ENCODE results near the gene GFY. TPM values are rescaled to one million over a fixed set of nuclear protein-coding genes. Genes with fewer than 3 reads are reported as not detected.

Gene GFY
- total and polyA plus RNA-seq, 2 donors (not counting 3 experiments of a cell fraction or from before 2014, with no cell fraction given): not detected

- Histone ChIP-seq H3K4me1 (ENCODE audit: control insufficient read depth, extremely low read depth, insufficient read depth, low read length) (no peaks in the 10 kb centered on the region), H3K79me2 (ENCODE audit: control insufficient read depth, insufficient read depth, low read length) (no peaks in the 10 kb centered on the region), H4K20me1 (replicated peaks; ENCODE audit: control insufficient read depth, extremely low read depth, insufficient read depth, low read length) (no peaks in the 10 kb centered on the region), H3K9me1 (replicated peaks; ENCODE audit: control insufficient read depth, extremely low read depth, insufficient read depth, low read length) (no peaks in the 10 kb centered on the region), H3K27me3 (ENCODE audit: control insufficient read depth in 2 of 2, insufficient read depth in 2 of 2, low read length in 2 of 2) (peaks cover 4 to 5% of the 10 kb centered on the region in 2 experiments), H2AFZ (ENCODE audit: low read depth, low read length) (no peak overlapping the region), H3K4me2 (ENCODE audit: insufficient read depth, low read length) (no peak overlapping the region), H3K4me3 (replicated peaks in 1 of 3; ENCODE audit: insufficient read depth in 1 of 3, low read depth in 1 of 3, low read length in 3 of 3) (no peak overlapping the region), H3K27ac (ENCODE audit: insufficient read depth, low read depth, low read length) (no peak overlapping the region), H3K9ac (replicated peaks; ENCODE audit: extremely low read depth, insufficient read depth, low read length) (no peak overlapping the region), H3K36me3 (ENCODE audit: control insufficient read depth in 2 of 2, extremely low read depth in 1 of 2, insufficient read depth in 2 of 2, low read length in 2 of 2) (no peaks in the 10 kb centered on the region), H3K9me3 (replicated peaks; ENCODE audit: control insufficient read depth, insufficient read depth, low read length) (no peaks in the 10 kb centered on the region)
- FAIRE-seq: no peak
- CTCF ChIA-PET: no interaction called here
- no TSS peak for BruUV-seq (replicated peaks)
- DNase-seq (ENCODE audit: low read depth, low spot score): no peak
- intact Hi-C loops (cut with micrococcal nuclease) (no loop called here), dilution Hi-C loops (cut with MboI; ENCODE audit: extremely low pct_ligation_motif_present, low sequenced_read_pairs) (no loop called here)
- POLR2A ChIA-PET: no interaction called here
- TF ChIP-seq POLR2AphosphoS5 (IDR thresholded peaks at IDR 0.05; ENCODE audit: insufficient read depth, low read depth, low read length) (no peak), GATA2 (IDR thresholded peaks at IDR 0.05; ENCODE audit: insufficient read depth, insufficient read length, low read depth, low read length) (no peak), JUN (IDR thresholded peaks at IDR 0.05; ENCODE audit: borderline replicate concordance, insufficient read depth, insufficient read length, low read depth) (no peak), MYC (IDR thresholded peaks at IDR 0.05; ENCODE audit: low read depth, low read length) (no peak), POLR2A (IDR thresholded peaks at IDR 0.05; ENCODE audit: low read depth, low read length) (no peak), FOS (IDR thresholded peaks at IDR 0.05; ENCODE audit: borderline replicate concordance, insufficient read depth, low read length) (no peak), EZH2 (IDR thresholded peaks at IDR 0.05; ENCODE audit: borderline replicate concordance, low read depth, low read length, severe bottlenecking) (no peak)
- TF ChIP-seq, protein P1, sequence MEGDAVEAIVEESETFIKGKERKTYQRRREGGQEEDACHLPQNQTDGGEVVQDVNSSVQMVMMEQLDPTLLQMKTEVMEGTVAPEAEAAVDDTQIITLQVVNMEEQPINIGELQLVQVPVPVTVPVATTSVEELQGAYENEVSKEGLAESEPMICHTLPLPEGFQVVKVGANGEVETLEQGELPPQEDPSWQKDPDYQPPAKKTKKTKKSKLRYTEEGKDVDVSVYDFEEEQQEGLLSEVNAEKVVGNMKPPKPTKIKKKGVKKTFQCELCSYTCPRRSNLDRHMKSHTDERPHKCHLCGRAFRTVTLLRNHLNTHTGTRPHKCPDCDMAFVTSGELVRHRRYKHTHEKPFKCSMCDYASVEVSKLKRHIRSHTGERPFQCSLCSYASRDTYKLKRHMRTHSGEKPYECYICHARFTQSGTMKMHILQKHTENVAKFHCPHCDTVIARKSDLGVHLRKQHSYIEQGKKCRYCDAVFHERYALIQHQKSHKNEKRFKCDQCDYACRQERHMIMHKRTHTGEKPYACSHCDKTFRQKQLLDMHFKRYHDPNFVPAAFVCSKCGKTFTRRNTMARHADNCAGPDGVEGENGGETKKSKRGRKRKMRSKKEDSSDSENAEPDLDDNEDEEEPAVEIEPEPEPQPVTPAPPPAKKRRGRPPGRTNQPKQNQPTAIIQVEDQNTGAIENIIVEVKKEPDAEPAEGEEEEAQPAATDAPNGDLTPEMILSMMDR (IDR thresholded peaks at IDR 0.05; ENCODE audit: extremely low read depth in 1 of 2, insufficient read depth in 1 of 2, low read depth in 1 of 2, low read length in 2 of 2): no peak
- TF ChIP-seq, protein P2, sequence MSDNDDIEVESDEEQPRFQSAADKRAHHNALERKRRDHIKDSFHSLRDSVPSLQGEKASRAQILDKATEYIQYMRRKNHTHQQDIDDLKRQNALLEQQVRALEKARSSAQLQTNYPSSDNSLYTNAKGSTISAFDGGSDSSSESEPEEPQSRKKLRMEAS (IDR thresholded peaks at IDR 0.05; ENCODE audit: insufficient read depth, insufficient read length): no peak
Observed at GRCh38 chr19:49382639-49383038, 42.5 kb upstream of the GFY start.

Data from endothelial cell of umbilical vein (primary cell).